Measurements from ENCODE around the gene TTC28. TPM values are rescaled to one million over a fixed set of nuclear protein-coding genes. Genes with fewer than 3 reads are reported as not detected.

TTC28 gene
- total RNA-seq, 1 experiment from 2014 or later: 0.12 TPM

GRCh38 chr22:28484662-28485061 lies 195.0 kb downstream of the TTC28 start:
- Histone ChIP-seq H3K79me2 (ENCODE audit: insufficient read depth, low read length) (no peaks in the 10 kb centered on the region), H3K9ac (ENCODE audit: low read length) (no peak overlapping the region), H3K27ac (ENCODE audit: low read depth, low read length) (no peak overlapping the region), H3K4me2 (ENCODE audit: low read length) (no peak overlapping the region), H2AFZ (ENCODE audit: low read depth, low read length, poor library complexity, severe bottlenecking) (no peak overlapping the region), H3K9me2 (ENCODE audit: insufficient read depth) (no peaks in the 10 kb centered on the region), H3K4me1 (ENCODE audit: control insufficient read depth in 1 of 2, insufficient read depth in 2 of 2, low read length in 2 of 2) (no peaks in the 10 kb centered on the region), H3K36me3 (ENCODE audit: control insufficient read depth in 1 of 2, insufficient read depth in 2 of 2, low read length in 2 of 2) (no peaks in the 10 kb centered on the region), H3K9me3 (ENCODE audit: control insufficient read depth in 1 of 2, insufficient read depth in 1 of 2, low read depth in 1 of 2, low read length in 2 of 2) (no peaks in the 10 kb centered on the region), H4K20me1 (ENCODE audit: insufficient read depth) (no peaks in the 10 kb centered on the region), H3K4me3 (replicated peaks in 1 of 2; ENCODE audit: low read depth in 1 of 2, low read length in 2 of 2) (no peak overlapping the region), H3K27me3 (ENCODE audit: insufficient read depth, low read length) (peaks cover 64% of the 10 kb centered on the region)
- BruUV-seq (replicated peaks): no TSS peak
- CTCF ChIA-PET: no interaction called here
- POLR2A ChIA-PET: no interaction called here
- RAD21 ChIA-PET (ENCODE audit: low non-redundant PET in 1 of 2, low total read pairs in 2 of 2, uncharacterized antibody in 2 of 2, unreplicated experiment in 2 of 2): no interaction called here
- TF ChIP-seq, protein P1, sequence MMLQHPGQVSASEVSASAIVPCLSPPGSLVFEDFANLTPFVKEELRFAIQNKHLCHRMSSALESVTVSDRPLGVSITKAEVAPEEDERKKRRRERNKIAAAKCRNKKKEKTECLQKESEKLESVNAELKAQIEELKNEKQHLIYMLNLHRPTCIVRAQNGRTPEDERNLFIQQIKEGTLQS (IDR thresholded peaks at IDR 0.05): no peak
- TF ChIP-seq, protein P2, sequence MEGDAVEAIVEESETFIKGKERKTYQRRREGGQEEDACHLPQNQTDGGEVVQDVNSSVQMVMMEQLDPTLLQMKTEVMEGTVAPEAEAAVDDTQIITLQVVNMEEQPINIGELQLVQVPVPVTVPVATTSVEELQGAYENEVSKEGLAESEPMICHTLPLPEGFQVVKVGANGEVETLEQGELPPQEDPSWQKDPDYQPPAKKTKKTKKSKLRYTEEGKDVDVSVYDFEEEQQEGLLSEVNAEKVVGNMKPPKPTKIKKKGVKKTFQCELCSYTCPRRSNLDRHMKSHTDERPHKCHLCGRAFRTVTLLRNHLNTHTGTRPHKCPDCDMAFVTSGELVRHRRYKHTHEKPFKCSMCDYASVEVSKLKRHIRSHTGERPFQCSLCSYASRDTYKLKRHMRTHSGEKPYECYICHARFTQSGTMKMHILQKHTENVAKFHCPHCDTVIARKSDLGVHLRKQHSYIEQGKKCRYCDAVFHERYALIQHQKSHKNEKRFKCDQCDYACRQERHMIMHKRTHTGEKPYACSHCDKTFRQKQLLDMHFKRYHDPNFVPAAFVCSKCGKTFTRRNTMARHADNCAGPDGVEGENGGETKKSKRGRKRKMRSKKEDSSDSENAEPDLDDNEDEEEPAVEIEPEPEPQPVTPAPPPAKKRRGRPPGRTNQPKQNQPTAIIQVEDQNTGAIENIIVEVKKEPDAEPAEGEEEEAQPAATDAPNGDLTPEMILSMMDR (IDR thresholded peaks at IDR 0.05 in 2 of 3, conservative IDR thresholded peaks at IDR 0.05 in 1 of 3; ENCODE audit: borderline replicate concordance in 1 of 3, insufficient read depth in 1 of 3, low read depth in 2 of 3, low read length in 2 of 3): no peak
- TF ChIP-seq JUND (IDR thresholded peaks at IDR 0.05): no peak
- TF ChIP-seq SRF (IDR thresholded peaks at IDR 0.05; ENCODE audit: low read depth): no peak
- no peak for TF ChIP-seq CBX3 (IDR thresholded peaks at IDR 0.05; ENCODE audit: low read depth)
- TF ChIP-seq, protein P3, sequence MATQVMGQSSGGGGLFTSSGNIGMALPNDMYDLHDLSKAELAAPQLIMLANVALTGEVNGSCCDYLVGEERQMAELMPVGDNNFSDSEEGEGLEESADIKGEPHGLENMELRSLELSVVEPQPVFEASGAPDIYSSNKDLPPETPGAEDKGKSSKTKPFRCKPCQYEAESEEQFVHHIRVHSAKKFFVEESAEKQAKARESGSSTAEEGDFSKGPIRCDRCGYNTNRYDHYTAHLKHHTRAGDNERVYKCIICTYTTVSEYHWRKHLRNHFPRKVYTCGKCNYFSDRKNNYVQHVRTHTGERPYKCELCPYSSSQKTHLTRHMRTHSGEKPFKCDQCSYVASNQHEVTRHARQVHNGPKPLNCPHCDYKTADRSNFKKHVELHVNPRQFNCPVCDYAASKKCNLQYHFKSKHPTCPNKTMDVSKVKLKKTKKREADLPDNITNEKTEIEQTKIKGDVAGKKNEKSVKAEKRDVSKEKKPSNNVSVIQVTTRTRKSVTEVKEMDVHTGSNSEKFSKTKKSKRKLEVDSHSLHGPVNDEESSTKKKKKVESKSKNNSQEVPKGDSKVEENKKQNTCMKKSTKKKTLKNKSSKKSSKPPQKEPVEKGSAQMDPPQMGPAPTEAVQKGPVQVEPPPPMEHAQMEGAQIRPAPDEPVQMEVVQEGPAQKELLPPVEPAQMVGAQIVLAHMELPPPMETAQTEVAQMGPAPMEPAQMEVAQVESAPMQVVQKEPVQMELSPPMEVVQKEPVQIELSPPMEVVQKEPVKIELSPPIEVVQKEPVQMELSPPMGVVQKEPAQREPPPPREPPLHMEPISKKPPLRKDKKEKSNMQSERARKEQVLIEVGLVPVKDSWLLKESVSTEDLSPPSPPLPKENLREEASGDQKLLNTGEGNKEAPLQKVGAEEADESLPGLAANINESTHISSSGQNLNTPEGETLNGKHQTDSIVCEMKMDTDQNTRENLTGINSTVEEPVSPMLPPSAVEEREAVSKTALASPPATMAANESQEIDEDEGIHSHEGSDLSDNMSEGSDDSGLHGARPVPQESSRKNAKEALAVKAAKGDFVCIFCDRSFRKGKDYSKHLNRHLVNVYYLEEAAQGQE (IDR thresholded peaks at IDR 0.05; ENCODE audit: low read depth): no peak
- no peak for TF ChIP-seq TCF7L2 (IDR thresholded peaks at IDR 0.05; ENCODE audit: borderline replicate concordance, extremely low read depth, insufficient read depth, insufficient read length)
- TF ChIP-seq ZFX (IDR thresholded peaks at IDR 0.05): no peak
- TF ChIP-seq, protein P4, sequence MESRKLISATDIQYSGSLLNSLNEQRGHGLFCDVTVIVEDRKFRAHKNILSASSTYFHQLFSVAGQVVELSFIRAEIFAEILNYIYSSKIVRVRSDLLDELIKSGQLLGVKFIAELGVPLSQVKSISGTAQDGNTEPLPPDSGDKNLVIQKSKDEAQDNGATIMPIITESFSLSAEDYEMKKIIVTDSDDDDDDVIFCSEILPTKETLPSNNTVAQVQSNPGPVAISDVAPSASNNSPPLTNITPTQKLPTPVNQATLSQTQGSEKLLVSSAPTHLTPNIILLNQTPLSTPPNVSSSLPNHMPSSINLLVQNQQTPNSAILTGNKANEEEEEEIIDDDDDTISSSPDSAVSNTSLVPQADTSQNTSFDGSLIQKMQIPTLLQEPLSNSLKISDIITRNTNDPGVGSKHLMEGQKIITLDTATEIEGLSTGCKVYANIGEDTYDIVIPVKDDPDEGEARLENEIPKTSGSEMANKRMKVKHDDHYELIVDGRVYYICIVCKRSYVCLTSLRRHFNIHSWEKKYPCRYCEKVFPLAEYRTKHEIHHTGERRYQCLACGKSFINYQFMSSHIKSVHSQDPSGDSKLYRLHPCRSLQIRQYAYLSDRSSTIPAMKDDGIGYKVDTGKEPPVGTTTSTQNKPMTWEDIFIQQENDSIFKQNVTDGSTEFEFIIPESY (IDR thresholded peaks at IDR 0.05; ENCODE audit: extremely low read depth, insufficient replicate concordance, low read length): no peak
- no peak for TF ChIP-seq SP1 (IDR thresholded peaks at IDR 0.05; ENCODE audit: low read depth)
- TF ChIP-seq POLR2AphosphoS5 (IDR thresholded peaks at IDR 0.05; ENCODE audit: low read depth, low read length): no peak
- no peak for TF ChIP-seq EZH2phosphoT487 (IDR thresholded peaks at IDR 0.05; ENCODE audit: borderline replicate concordance)
- no peak for TF ChIP-seq ZNF274 (IDR thresholded peaks at IDR 0.05; ENCODE audit: low read depth, low read length)
- TF ChIP-seq YY1 (IDR thresholded peaks at IDR 0.05; ENCODE audit: extremely low read depth, insufficient replicate concordance, low read depth, low read length): no peak
- ATAC-seq (no peak), DNase-seq (ENCODE audit: low read depth, low spot score) (no peak)
- intact Hi-C loops (cut with micrococcal nuclease): loop anchor here (1.0 kb wide), 1 partner anchor 17 kb away; no protein-coding TSS in a partner anchor
